Esophagus mucosa (tissue), 1 donor: ENCODE results near the gene AAMP. TPM values are rescaled to one million over a fixed set of nuclear protein-coding genes. Genes with fewer than 3 reads are reported as not detected.
"Not testable (repeated sequence)": the region's sequence is repeated elsewhere in the genome, so short reads cannot be mapped to it uniquely, and the experiment has no call there.

ENCODE experiments used
- ATAC-seq: fragments of 200-7000 bp; cut with Tn5 transposase; one replicate; pipeline ENCODE4 v1.9.1; 2020
- total RNA-seq: library from RNA; stranded (reverse); gene quantifications from one replicate; pipeline ENCODE4 v1.2.4, GENCODE V29; 2023
- donor health status: DM: yes; HTN: yes; CAD: no.

The AAMP gene
- 67.0 TPM for total RNA-seq

- peak; percentile 86 for ATAC-seq
These were observed at the start of gene AAMP, which contains the start of gene PNKD for GRCh38 chr2:218269900-218270720. Gene AAMP (minus strand): TSS chr2:218270137. CDS start chr2:218270086, 51 bp downstream. Gene PNKD (plus strand): TSS chr2:218270519. CDS start chr2:218270536, 17 bp downstream.

GRCh38 chr2:218318241-218318640, 48.3 kb upstream of the AAMP start:
- no peak for ATAC-seq

GRCh38 chr2:218317835-218318234, 47.9 kb upstream of the AAMP start:
- no peak for ATAC-seq

- ATAC-seq: no peak
These were observed 47.3 kb upstream of the AAMP start for GRCh38 chr2:218317303-218317630.

GRCh38 chr2:218315397-218315796, 45.5 kb upstream of the AAMP start:
- ATAC-seq: no peak

- not testable (repeated sequence) for ATAC-seq
These were observed 44.8 kb upstream of the AAMP start for GRCh38 chr2:218314764-218315163.

- no peak for ATAC-seq
These were observed 43.4 kb upstream of the AAMP start for GRCh38 chr2:218313356-218313755.

GRCh38 chr2:218312267-218312756, 42.4 kb upstream of the AAMP start:
- no peak for ATAC-seq

GRCh38 chr2:218311541-218312266, 41.8 kb upstream of the AAMP start:
- not testable (repeated sequence) for ATAC-seq

GRCh38 chr2:218310853-218311540, 41.1 kb upstream of the AAMP start:
- no peak for ATAC-seq

GRCh38 chr2:218307415-218308090, 37.6 kb upstream of the AAMP start:
- no peak for ATAC-seq

GRCh38 chr2:218306184-218306920, 36.4 kb upstream of the AAMP start:
- no peak for ATAC-seq

- no peak for ATAC-seq
These were observed 35.4 kb upstream of the AAMP start for GRCh38 chr2:218305383-218305782.

- peak; percentile 81 for ATAC-seq
These were observed 31.4 kb upstream of the AAMP start for GRCh38 chr2:218301176-218301819.

GRCh38 chr2:218300141-218300540, 30.2 kb upstream of the AAMP start:
- ATAC-seq: no peak

- no peak for ATAC-seq
These were observed 28.5 kb upstream of the AAMP start for GRCh38 chr2:218298314-218298875.

GRCh38 chr2:218296847-218297246, 26.9 kb upstream of the AAMP start:
- no peak for ATAC-seq

GRCh38 chr2:218296200-218296599, 26.3 kb upstream of the AAMP start:
- no peak for ATAC-seq

GRCh38 chr2:218295029-218295428, 25.1 kb upstream of the AAMP start:
- peak; percentile 13 for ATAC-seq

GRCh38 chr2:218294430-218295022, 24.6 kb upstream of the AAMP start:
- no peak for ATAC-seq
